ENCODE measurements around the gene ZBTB7C.

Gene ZBTB7C

GRCh38 chr18:48348739-48349138 is 60.4 kb downstream of the ZBTB7C start:
- Histone ChIP-seq H3K9me3 (no peaks in the 10 kb centered on the region), H3K27me3 (peaks cover 19% of the 10 kb centered on the region), H3K4me3 (ENCODE audit: low read depth in 1 of 2, low read length in 1 of 2) (no peak overlapping the region), H3K4me1 (ENCODE audit: control insufficient read depth in 1 of 2, insufficient read depth in 1 of 2, low read depth in 1 of 2, low read length in 1 of 2) (no peaks in the 10 kb centered on the region), H3K36me3 (no peaks in the 10 kb centered on the region), H3K27ac (no peak overlapping the region)
- no peak for TF ChIP-seq CTCF (IDR thresholded peaks at IDR 0.05)

GRCh38 chr18:48347756-48348326 is 61.3 kb downstream of the ZBTB7C start:
- no peaks in the 10 kb centered on the region for H3K36me3 ChIP-seq
- no peaks in the 10 kb centered on the region for H3K9me3 ChIP-seq
- H3K27ac ChIP-seq: no peak overlapping the region
- no peak overlapping the region for H3K4me3 ChIP-seq (ENCODE audit: low read depth in 1 of 2, low read length in 1 of 2)
- H3K27me3 ChIP-seq: peaks cover 14% of the 10 kb centered on the region
- no peaks in the 10 kb centered on the region for H3K4me1 ChIP-seq (ENCODE audit: control insufficient read depth in 1 of 2, insufficient read depth in 1 of 2, low read depth in 1 of 2, low read length in 1 of 2)
- no peak for TF ChIP-seq CTCF (IDR thresholded peaks at IDR 0.05)

GRCh38 chr18:48345596-48345995 is 63.6 kb downstream of the ZBTB7C start:
- no peaks in the 10 kb centered on the region for H3K36me3 ChIP-seq
- H3K4me3 ChIP-seq (ENCODE audit: low read depth in 1 of 2, low read length in 1 of 2): no peak overlapping the region
- TF ChIP-seq CTCF (IDR thresholded peaks at IDR 0.05): no peak
- H3K4me1 ChIP-seq (ENCODE audit: control insufficient read depth in 1 of 2, insufficient read depth in 1 of 2, low read depth in 1 of 2, low read length in 1 of 2): no peaks in the 10 kb centered on the region
- no peaks in the 10 kb centered on the region for H3K9me3 ChIP-seq
- H3K27me3 ChIP-seq: peaks cover 5% of the 10 kb centered on the region
- no peak overlapping the region for H3K27ac ChIP-seq

- TF ChIP-seq CTCF (IDR thresholded peaks at IDR 0.05): no peak
- Histone ChIP-seq H3K27me3 (peaks cover 5% of the 10 kb centered on the region), H3K4me1 (ENCODE audit: control insufficient read depth in 1 of 2, insufficient read depth in 1 of 2, low read depth in 1 of 2, low read length in 1 of 2) (no peaks in the 10 kb centered on the region), H3K27ac (no peak overlapping the region), H3K36me3 (no peaks in the 10 kb centered on the region), H3K4me3 (ENCODE audit: low read depth in 1 of 2, low read length in 1 of 2) (no peak overlapping the region), H3K9me3 (no peaks in the 10 kb centered on the region)
Observed at GRCh38 chr18:48342581-48342980, 66.6 kb downstream of the ZBTB7C start.

- no peak for TF ChIP-seq CTCF (IDR thresholded peaks at IDR 0.05)
- Histone ChIP-seq H3K9me3 (no peaks in the 10 kb centered on the region), H3K27me3 (peaks cover under 1% of the 10 kb centered on the region), H3K27ac (no peak overlapping the region), H3K4me1 (ENCODE audit: control insufficient read depth in 1 of 2, insufficient read depth in 1 of 2, low read depth in 1 of 2, low read length in 1 of 2) (no peaks in the 10 kb centered on the region), H3K4me3 (ENCODE audit: low read depth in 1 of 2, low read length in 1 of 2) (no peak overlapping the region), H3K36me3 (no peaks in the 10 kb centered on the region)
Observed at GRCh38 chr18:48342125-48342524, 67.1 kb downstream of the ZBTB7C start.

- Histone ChIP-seq H3K27me3 (no peaks in the 10 kb centered on the region), H3K9me3 (no peaks in the 10 kb centered on the region), H3K27ac (no peak overlapping the region), H3K4me1 (ENCODE audit: control insufficient read depth in 1 of 2, insufficient read depth in 1 of 2, low read depth in 1 of 2, low read length in 1 of 2) (no peaks in the 10 kb centered on the region), H3K36me3 (no peaks in the 10 kb centered on the region), H3K4me3 (ENCODE audit: low read depth in 1 of 2, low read length in 1 of 2) (no peak overlapping the region)
- TF ChIP-seq CTCF (IDR thresholded peaks at IDR 0.05): no peak
Observed at GRCh38 chr18:48340560-48340959, 68.6 kb downstream of the ZBTB7C start.

All from neutrophil (primary cell).